HG03108 (cell line): Measurements from ENCODE around the gene RANBP10.

Experiments used
- ATAC-seq: cut with Tn5 transposase; IDR thresholded peaks from one replicate; pipeline ENCODE4 v1.9.1; 2021; ENCODE audit warnings: moderate library complexity; ENCODE audit not compliant: unreplicated experiment

Gene RANBP10

DNA sequence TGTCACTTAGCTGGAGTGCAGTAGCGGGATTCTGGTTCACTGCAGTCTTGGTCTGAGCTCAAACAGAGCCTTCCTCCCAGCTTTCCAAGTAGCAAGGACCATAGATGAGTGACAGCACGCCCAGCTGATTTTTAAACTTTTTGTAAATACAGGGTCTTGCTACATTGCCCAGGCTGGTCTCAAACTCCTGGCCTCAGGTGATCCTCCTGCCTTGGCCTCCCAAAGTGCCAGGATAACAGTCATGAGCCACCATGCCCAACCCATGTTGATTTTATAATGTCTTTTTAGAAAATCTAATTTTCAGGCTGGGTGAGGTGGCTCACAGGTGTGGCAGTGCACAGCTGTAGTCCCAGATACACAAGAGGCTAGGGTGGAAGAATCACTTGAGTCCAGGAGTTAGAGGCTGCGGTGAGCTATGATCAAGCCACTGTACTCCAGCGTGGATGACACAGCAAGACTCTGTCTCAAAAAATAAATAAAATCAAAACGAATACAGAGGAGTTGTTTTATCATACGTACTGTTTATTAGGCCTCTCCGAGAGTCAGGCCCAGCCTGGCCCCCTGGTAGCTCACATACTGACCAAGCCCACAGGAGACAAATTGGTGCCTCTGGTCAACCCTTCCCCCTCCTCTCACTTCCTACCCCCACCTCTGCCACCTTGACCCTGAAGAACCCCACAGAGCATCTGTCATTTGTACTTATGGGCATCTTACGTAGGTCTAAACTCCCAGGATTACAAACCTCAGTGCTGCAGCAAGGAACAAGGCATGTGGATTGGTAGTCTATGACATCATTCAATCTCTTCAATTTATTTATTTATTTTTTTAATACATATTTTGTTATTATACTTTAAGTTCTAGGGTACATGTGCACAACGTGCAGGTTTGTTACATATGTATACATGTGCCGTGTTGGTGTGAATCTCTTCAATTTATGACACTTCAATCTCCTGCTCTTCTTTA, 126.1 kb downstream of the RANBP10 start:
- ATAC-seq, result no peak

DNA sequence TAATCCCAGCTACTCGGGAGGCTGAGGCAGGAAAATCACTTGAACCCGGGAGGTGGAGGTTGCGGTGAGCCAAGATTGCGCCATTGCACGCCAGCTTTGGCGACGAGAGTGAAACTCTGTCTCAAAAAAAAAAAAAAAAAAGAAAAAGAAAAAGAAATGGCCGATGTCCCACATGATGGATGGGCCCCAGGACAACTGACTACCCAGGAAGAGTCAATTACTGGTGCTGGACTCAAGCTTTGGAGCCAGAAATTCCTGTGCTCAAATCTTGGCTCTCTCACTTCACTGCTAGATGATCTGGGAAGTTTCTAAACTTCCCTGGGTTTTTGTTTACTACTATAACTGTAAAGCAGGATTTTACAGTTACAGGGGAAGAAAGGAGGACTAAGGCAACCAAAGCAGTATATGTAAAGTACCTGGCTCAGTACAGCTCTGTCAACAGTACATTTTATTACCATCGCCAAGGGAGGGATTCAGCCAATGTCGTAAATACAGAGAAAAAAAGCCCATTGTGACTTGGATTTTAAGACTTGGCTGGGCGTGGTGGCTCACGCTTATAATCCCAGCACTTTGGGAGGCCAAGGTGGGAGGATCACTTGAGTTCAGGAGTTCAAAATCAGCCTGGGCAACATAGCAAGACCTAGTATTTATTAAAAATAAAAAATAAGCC, 127.9 kb downstream of the RANBP10 start:
- ATAC-seq, result no peak

DNA sequence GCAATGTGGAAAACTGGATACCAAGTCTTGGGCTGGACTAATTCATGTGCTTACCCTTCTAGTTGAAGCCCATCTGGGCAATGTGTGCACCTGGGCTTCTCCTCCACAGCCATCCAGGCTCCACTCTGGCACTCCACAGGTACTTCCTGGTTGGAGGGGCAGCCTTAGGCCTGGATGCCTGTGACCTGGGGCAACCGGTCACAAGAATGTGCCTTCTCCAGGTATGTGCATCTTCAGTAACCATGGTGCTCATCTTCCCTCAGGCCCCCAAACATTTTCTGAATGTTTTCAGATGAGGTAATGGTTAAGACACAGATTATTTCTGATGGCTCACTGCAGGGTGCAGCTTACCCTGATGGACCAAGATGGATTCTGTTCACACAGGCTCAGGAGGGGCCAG, 128.6 kb downstream of the RANBP10 start:
- ATAC-seq, result no peak

DNA sequence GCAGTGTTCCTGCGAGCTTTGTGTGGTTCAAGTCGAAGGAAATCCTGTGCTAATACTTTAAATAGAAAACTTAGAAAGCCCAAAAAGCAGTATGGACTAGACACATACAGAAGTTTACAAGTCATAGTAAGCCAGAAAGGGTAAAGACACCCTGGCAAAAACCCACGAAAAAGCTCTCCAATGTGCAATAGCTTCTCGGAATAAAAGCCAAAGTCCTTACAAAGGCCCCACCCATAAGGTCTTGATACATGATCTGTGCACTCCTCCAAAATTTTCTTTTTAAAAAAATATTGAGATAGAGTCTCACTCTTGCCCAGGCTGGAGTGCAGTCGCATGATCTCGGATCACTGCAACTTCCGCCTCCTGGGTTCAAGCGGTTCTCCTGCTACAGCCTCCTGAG, 129.4 kb downstream of the RANBP10 start:
- ATAC-seq, result no peak

DNA sequence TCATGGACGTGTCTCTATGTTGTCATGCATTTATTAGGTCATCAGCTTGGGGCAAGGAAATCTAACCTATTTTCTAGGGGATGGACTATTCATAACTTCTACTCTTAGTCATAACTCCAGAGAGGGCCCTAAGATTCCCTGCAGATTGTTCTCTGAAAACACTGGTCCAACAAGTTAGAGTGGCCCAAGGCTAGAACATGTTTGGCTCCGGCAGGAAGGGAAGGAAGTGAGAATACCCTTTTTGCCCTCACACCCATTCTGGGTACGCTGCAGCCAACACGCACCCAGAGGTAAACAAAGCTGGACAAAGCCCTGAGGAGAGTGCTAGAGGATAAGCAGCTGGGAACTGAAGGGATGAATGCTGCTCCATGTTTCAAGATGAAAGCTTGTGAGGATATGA, 129.8 kb downstream of the RANBP10 start:
- no peak for ATAC-seq

DNA sequence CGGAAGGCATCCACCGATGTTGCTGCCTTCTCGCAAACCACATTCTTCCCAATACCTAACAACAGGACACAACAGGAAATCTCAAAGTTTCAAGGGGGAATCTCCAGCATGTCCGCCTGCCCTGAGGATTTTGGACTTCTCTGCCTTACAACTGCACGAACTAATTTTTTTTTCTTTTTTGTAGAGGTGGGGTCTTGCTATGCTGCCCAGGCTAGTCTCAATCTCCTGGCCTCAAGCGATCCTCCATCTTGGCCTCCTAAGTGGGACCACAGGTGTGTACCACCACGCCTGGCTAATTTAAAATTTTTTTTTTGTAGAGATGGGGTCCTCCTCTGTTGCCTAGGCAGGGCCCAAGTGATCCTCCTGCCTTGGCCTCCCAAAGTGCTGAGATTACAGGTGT, 130.4 kb downstream of the RANBP10 start:
- ATAC-seq, result no peak

DNA sequence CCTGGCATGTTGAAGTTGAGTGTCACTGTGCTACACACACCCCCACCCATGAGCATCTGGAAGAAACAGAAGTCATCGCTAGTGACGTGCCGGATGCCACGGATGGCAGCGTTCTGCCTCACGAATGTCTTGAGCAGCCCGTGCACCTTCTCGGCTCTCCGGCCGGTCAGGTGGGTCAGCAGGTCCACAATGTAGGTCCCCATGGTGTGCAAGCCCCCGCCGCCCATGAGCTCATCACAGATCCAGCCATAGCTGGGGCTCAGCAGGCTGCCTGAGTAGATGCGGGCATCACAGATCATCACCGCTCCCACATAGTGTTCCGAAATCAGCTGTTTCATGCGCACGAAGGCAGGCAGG, 130.8 kb downstream of the RANBP10 start:
- ATAC-seq, result no peak

DNA sequence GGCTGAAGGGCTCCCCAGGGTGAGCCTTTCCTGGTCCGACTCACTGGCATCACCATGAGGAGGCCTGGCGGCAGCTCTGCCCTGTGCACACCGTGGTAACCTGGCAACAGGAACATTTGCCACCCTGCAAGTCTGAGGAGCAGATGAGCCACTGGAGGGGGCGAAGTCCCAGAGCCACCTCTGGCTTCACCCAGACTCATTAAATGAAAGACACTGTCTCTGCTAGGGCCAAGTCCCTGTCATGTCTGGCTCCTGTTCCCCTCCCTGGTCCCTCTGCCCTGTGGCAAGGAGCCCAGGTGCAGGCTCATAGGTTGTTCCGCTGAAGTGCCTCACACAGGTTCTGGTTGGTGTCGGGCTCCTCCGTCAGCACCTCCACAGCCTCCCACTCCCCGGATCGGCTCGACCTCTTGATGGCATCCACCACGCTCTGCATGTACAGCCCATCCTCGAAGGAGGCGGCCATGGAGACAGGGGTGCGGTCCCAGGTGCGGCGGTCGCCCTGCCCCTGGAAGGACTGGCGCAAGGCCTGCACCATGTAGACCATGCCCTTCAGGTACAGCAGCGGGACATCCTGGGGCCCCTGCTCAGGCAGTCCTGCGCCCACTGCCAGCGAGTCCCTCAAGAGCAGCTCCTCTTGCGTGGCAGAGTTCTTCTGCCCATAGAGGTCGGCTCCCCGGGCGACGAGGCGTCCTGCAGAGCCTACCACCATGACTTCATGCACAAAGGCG, 131.3 kb downstream of the RANBP10 start:
- no peak for ATAC-seq

DNA sequence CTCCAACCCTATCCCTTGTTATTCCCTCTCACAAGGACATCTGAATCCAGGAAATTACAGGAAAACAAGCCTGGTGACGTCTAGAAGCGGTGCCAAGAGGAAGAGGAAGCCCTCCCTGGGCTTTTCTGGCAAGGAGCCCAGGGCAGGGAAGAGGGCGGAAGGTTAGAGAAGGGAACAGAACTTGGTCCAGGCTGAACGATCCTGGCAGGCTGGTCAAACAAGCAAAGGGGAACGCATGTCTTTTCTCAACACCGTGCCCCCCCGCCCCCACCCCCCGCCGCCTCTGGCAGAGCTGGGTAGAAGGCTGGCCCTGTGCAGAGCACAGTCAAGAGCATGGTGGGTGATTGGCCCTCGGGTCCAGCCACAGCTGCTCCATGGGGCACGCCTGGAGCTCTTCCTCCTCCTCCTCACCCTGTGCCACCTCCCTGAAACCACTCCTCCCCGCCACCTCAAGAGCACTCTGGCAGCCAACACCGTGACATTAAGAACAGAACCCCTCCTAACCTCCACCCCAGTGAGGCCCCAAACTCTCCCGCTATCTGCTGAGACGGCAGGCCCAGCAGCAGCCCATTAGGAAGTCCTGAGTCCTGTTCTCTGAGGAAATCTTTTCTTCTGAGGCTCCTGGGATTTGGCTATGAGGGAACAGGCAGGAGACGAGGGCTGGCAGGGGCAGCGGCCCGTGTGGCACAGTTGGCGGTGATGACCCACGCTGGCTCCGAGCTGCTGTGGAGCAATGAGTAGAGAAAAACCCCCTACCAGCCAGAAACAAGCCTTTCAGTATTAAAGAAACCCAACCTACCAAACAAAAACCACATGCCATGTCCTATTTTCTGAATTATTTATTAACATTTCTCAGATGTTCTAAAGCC, 132.4 kb downstream of the RANBP10 start:
- ATAC-seq, result no peak
